Measurements from ENCODE around the gene NRXN3. TPM values are rescaled to one million over a fixed set of nuclear protein-coding genes. Genes with fewer than 3 reads are reported as not detected.

The NRXN3 gene
- total RNA-seq, 1 experiment from 2014 or later, result not detected

DNA sequence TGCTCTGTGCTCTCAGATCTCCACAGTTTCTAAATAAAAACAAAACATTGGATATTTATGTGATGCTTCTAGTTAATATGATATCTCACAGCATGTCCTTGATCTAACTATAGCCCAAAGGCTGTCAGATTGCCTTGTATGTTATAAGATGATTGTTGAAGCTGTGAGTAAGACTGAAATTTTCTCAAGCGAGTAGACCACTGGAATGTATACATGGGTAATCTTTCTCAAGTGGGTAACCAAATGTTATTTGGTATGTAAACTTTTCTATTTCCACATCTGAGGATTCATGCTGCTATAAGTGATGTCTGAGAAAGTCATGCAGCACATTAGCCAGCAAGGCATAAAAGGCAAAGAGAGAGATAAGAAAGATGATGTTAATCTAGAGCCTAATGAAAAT lies 886.7 kb downstream of the NRXN3 start:
- CTCF ChIA-PET, result no interaction called here
- no peaks in the 10 kb centered on the region for H3K27me3 ChIP-seq (ENCODE audit: control insufficient read depth, insufficient read depth, low read length)

DNA sequence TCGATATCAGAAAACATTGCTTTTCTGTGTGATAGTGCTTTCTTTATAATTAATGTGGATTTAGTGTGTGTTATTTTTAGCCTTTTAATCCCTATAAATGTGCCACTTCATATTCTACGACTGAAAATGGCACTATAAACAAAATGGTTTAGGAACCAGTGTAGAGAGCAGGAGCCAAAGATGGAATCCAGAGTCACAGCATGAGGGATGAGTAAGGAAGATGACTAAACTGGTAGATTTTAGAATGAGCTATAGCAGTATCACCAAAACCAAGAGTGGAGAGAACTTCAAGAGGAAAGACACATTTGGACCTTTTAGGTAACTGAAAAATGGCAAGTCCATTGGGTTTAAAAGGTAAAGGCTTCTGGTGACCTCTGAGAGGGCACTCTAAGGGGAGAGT lies 887.2 kb downstream of the NRXN3 start:
- H3K27ac ChIP-seq (ENCODE audit: low read length), result no peak overlapping the region
- ATAC-seq, result no peak
- ChIA-PET POLR2A (no interaction called here), CTCF (no interaction called here)
- no peak overlapping the region for H3K4me3 ChIP-seq (ENCODE audit: low read depth in 2 of 2, low read length in 2 of 2)
- no TSS peak for BruUV-seq (replicated peaks)
- intact Hi-C loops (cut with micrococcal nuclease; ENCODE audit: unreplicated experiment) (no loop called here), in situ Hi-C loops (cut with HindIII; ENCODE audit: low pct_unique_long_range_greater_than_20kb, low sequenced_read_pairs) (no loop called here)
- no peak for DNase-seq (ENCODE audit: low read depth, low spot score)
- no peaks in the 10 kb centered on the region for H3K36me3 ChIP-seq (ENCODE audit: control insufficient read depth, insufficient read depth, low read length)
- no peaks in the 10 kb centered on the region for H3K27me3 ChIP-seq (ENCODE audit: control insufficient read depth, insufficient read depth, low read length)
- H3K4me1 ChIP-seq (ENCODE audit: control insufficient read depth, insufficient read depth, low read length), result no peaks in the 10 kb centered on the region
- H3K9me3 ChIP-seq (ENCODE audit: control insufficient read depth, insufficient read depth, low read depth, low read length), result no peaks in the 10 kb centered on the region
- TF ChIP-seq, protein P1, sequence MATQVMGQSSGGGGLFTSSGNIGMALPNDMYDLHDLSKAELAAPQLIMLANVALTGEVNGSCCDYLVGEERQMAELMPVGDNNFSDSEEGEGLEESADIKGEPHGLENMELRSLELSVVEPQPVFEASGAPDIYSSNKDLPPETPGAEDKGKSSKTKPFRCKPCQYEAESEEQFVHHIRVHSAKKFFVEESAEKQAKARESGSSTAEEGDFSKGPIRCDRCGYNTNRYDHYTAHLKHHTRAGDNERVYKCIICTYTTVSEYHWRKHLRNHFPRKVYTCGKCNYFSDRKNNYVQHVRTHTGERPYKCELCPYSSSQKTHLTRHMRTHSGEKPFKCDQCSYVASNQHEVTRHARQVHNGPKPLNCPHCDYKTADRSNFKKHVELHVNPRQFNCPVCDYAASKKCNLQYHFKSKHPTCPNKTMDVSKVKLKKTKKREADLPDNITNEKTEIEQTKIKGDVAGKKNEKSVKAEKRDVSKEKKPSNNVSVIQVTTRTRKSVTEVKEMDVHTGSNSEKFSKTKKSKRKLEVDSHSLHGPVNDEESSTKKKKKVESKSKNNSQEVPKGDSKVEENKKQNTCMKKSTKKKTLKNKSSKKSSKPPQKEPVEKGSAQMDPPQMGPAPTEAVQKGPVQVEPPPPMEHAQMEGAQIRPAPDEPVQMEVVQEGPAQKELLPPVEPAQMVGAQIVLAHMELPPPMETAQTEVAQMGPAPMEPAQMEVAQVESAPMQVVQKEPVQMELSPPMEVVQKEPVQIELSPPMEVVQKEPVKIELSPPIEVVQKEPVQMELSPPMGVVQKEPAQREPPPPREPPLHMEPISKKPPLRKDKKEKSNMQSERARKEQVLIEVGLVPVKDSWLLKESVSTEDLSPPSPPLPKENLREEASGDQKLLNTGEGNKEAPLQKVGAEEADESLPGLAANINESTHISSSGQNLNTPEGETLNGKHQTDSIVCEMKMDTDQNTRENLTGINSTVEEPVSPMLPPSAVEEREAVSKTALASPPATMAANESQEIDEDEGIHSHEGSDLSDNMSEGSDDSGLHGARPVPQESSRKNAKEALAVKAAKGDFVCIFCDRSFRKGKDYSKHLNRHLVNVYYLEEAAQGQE (IDR thresholded peaks at IDR 0.05; ENCODE audit: insufficient read depth in 1 of 2, low read depth in 2 of 2, low read length in 1 of 2), result no peak
- TF ChIP-seq, protein P2, sequence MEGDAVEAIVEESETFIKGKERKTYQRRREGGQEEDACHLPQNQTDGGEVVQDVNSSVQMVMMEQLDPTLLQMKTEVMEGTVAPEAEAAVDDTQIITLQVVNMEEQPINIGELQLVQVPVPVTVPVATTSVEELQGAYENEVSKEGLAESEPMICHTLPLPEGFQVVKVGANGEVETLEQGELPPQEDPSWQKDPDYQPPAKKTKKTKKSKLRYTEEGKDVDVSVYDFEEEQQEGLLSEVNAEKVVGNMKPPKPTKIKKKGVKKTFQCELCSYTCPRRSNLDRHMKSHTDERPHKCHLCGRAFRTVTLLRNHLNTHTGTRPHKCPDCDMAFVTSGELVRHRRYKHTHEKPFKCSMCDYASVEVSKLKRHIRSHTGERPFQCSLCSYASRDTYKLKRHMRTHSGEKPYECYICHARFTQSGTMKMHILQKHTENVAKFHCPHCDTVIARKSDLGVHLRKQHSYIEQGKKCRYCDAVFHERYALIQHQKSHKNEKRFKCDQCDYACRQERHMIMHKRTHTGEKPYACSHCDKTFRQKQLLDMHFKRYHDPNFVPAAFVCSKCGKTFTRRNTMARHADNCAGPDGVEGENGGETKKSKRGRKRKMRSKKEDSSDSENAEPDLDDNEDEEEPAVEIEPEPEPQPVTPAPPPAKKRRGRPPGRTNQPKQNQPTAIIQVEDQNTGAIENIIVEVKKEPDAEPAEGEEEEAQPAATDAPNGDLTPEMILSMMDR (IDR thresholded peaks at IDR 0.05), result no peak
- TF ChIP-seq TCF7L2 (IDR thresholded peaks at IDR 0.05; ENCODE audit: low read depth, low read length) (no peak), POLR2AphosphoS5 (IDR thresholded peaks at IDR 0.05; ENCODE audit: low read depth, low read length) (no peak), SIN3A (IDR thresholded peaks at IDR 0.05; ENCODE audit: borderline replicate concordance, insufficient read depth, low read depth, low read length) (no peak)

More for the DNA sequence above, 886.7 kb downstream of the NRXN3 start:
- in situ Hi-C loops (cut with HindIII; ENCODE audit: low pct_unique_long_range_greater_than_20kb, low sequenced_read_pairs), result no loop called here
- H3K4me3 ChIP-seq (ENCODE audit: low read depth in 2 of 2, low read length in 2 of 2), result no peak overlapping the region
- H3K36me3 ChIP-seq (ENCODE audit: control insufficient read depth, insufficient read depth, low read length), result no peaks in the 10 kb centered on the region
- no peaks in the 10 kb centered on the region for H3K9me3 ChIP-seq (ENCODE audit: control insufficient read depth, insufficient read depth, low read depth, low read length)
- TF ChIP-seq POLR2AphosphoS5 (IDR thresholded peaks at IDR 0.05; ENCODE audit: low read depth, low read length) (no peak), SIN3A (IDR thresholded peaks at IDR 0.05; ENCODE audit: borderline replicate concordance, insufficient read depth, low read depth, low read length) (no peak), TCF7L2 (IDR thresholded peaks at IDR 0.05; ENCODE audit: low read depth, low read length) (no peak)
- TF ChIP-seq, protein P2 (IDR thresholded peaks at IDR 0.05), result no peak
- TF ChIP-seq, protein P1 (IDR thresholded peaks at IDR 0.05; ENCODE audit: insufficient read depth in 1 of 2, low read depth in 2 of 2, low read length in 1 of 2), result no peak
- no peak overlapping the region for H3K27ac ChIP-seq (ENCODE audit: low read length)
- H3K4me1 ChIP-seq (ENCODE audit: control insufficient read depth, insufficient read depth, low read length), result no peaks in the 10 kb centered on the region
- intact Hi-C loops (cut with micrococcal nuclease; ENCODE audit: unreplicated experiment), result no loop called here
- BruUV-seq (replicated peaks), result no TSS peak
- POLR2A ChIA-PET, result no interaction called here
- DNase-seq (ENCODE audit: low read depth, low spot score), result no peak
- no peak for ATAC-seq

All from Panc1 (cell line).